Activated CD4-positive, alpha-beta T cell treated with anti-CD3 and anti-CD28 coated beads, Interleukin-2, Interleukin-6, amounts not matched to agents 100 ng/mL and 50 ng/mL, durations not matched to agents 16 hours and 8 hours (primary cell): ENCODE results near the gene ITPKA.

ENCODE experiments used
- DNase-seq: peaks from one replicate; pipeline ENCODE4 v3.0.0-alpha.2; 2020

Gene ITPKA

DNA sequence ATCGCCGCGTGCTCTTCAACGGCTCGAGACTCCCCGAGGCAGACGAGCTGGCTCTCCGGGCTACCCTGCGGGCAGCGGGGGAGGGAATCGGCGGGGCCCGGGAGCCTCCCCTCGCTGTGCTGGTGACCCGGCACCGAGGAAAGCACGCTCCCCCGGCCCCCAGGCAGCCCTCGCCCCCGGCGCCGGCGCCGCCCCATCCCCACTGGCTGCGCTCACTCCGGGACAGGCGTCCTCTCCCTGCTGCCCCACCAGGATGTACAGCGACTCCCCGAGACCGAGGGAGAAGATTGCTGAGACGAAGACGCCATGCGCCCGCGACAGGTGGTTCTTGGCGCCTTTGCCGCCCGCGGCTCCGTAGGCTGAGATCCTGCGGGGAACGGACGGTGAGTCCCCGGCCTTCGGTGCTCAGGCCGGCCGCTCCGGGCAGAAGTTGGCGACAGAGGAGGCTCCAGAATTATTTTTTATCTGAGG lies 18.3 kb downstream of the ITPKA start:
- no peak for DNase-seq

DNA sequence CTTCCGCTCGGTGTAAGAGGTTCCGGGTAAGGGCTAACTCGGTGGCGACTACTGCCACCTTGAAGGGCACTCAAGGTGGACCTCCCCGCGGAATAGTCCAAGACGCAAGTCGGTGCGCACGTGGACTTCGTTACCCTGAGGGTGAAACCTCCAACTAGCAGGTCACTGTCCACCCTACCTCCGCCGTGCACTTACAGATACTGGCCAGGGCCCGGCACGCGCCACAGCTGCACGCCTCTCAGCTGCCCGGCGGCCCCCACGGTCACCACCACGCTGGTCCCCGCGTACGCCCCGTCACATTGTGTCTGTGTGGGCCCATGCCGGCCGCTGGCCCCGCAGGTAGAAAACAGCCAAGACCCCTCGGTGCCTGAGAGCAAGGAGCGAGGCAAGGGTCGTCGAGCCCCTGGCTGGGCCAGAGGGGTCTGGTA lies 18.9 kb downstream of the ITPKA start:
- no peak for DNase-seq

DNA sequence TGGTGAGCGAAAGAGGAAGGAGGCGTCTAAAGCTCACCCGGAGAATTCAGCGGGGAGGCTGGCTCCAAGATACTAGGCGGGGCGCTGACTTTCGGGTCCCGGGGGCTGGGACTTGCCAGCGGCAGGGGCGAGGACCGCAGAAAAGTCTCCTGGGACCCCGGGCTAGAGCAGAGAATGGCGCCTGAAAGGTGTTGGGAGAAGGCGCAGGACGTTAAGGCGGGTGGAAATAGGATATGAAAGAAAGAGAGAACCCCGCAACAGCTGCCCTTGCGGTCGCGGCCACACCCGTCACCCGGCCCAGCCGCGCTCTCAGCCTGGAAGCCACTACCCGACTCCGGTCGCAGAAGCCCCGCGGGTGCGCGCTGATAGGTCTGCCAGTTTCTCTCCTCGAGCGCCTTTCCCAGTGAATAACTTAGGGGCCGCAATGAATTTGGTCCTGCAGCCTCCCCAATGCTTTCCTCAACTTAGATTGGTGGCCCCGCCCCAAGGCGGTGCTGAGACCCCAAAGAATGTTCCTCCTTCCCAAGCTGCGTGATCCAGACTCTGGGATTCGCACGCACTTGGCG lies 19.3 kb downstream of the ITPKA start:
- DNase-seq = no peak

DNA sequence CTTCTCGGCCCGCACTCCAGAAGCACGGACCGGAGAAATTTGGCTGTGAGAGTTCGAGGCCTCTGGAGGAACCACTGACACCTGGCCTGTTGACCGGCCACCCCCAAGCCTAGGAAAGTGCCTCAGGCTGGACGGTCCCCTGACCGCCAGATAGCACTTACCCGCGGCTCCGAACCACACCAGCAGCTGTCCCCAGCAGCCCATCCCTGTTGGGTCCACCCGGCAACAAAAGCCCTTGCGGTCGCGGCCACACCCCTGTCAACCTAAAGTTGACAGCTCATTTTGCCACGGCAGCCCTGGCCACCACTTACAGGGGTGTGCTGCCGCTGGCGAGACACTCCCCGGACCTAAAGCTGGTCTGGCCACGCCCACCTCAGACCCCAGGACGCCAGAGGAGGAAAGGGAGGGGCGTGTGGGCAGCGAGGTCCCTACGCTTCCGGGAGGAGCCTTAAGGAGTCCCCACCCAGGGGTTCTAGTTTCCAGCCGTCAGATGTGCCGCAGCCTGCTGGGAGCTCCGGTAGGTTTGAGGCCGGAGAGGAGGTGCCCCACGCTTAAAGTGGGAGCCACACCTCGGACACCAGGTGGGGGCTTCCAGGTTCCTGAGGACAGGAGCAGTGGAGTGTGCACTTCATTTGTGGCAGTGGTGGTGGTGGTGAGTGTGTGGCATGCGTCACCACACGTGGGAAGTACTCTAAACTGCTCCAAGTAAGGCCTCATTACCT lies 20.0 kb downstream of the ITPKA start, which contains the start of gene LTK:
LTK (minus strand) TSS at position 322 of the 722 bp plus-strand sequence; CDS start at position 204, 118 bp downstream.
- DNase-seq = no peak

DNA sequence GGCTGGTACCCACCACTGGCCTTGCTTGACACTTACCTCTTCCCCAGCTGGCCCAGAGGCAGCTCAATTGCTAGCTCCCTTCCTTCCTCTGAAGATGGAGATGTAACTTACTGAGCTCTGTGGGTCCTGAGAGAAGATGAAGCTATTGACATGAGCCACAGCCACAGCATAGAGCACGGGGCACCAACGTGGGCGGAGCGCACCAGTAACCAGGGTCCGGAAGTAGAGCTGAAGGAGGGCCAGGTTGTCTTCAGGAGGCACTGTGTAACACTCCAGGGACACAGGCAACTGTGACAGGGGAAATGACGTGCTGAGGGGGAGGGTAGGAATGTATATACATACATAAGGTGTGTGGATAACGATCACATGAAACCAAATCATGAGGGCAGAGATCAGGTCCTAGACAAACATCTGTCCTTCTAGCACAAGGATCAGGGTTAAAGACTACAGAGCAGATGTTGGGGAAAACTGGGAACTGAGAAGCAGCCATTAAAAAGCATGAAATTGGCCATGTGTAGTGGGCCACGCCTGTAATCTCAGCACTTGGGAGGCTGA lies 24.3 kb downstream of the ITPKA start:
- no peak for DNase-seq

DNA sequence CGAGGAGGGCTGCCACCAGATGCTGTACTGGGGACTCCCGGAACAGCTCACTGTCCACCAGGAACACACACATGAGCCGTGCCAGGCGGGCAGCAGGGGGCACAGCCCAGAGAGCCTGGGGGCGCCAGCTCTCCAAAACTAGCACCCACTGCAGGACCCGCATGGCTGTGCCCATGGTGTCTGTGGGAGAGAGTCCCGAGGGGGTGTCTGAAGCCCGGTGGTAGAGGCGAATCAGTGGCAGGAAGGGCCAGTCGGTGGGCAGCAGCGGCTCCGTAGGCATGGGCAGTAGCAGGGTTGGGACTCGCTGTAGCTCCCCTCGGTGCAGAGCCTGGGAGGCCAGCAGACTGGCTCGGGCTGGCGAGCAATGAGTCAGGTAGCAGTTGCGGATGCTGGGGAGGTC lies 27.0 kb downstream of the ITPKA start:
- no peak for DNase-seq

DNA sequence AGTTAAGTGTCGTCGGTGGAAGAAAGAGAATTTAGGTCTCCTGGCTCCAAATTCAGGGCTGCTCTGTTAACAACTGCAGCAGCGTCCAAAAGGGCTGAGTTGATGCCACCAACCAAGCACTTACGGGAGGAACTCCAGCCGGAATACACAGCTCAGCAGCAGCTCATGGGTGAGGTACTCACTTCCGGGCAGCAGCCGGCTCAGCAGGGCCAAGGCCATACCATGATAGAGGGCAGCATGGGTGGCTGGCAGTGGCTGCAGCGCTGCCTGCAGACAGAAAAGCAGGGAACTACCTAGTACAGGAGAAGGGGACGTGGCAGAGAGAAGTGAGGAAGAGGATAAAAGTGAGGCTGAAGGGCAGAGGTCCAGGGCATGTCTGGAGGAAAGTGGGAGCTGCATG lies 27.9 kb downstream of the ITPKA start:
- DNase-seq = no peak

DNA sequence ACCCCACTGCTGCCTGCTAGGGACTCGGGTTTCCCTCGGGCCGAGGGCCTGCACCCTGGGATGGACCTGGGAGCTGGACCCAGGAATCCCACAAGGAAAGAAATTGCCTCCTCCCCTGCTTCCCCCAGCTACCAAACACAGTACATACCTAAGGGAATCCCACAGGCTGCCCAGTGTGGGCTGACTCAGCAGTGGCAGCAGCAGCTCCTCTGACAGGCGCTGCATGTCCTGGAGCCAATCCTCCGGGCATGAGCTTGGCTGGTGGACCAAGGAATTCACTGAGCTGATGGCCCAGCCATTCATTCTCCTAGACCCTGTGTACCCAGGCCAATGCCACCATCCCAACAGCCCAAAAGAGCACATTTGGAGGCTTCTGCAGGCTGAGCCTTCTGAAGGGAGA lies 29.4 kb downstream of the ITPKA start:
- DNase-seq = no peak

DNA sequence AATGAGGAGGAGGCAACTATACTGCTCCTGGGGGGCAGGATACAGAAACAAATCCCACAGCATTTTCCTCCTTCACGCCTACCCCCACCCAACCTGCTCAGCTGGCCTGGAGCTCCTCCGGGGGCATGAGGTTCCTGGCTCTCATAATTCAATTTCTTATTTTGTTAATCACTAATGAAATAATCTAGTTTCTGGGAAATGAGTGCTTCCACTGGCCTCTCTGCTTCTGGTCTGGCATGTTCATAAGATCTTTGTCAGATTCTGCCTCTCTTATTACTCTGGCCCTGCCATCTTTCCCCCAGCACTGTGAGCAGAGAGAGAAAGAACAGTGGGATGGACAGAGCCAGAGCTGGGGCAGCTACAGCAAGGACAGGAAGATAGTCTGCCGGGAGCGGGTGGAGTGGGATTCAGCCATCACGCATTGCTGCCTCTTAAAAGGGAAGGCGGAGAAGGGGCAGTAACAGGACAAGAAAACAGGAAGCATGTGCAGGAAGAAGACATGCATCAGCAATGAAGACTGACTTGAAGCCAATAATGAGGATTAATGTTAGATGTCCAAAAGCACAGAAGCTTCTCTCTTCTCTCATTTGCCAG lies 36.8 kb downstream of the ITPKA start:
- no peak for DNase-seq

DNA sequence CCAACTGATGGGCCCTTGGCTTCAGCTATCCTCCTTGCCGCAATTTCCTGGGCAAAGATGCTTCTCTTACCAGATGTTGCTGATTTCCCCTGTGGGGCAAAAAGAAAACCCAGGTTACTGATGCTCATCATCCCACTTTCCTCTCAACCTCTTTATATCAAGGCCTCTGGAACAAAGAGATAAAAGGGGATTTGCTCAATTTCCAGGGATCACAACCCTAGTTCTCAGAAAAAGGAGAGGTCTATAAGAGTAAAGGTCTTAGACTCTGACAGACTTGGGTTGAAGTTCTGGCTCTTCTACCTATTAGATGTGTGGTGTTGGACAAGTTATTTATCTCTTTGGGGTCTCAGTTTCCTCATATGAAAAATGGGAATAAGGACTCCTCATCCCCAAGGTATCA lies 41.9 kb downstream of the ITPKA start:
- no peak for DNase-seq

DNA sequence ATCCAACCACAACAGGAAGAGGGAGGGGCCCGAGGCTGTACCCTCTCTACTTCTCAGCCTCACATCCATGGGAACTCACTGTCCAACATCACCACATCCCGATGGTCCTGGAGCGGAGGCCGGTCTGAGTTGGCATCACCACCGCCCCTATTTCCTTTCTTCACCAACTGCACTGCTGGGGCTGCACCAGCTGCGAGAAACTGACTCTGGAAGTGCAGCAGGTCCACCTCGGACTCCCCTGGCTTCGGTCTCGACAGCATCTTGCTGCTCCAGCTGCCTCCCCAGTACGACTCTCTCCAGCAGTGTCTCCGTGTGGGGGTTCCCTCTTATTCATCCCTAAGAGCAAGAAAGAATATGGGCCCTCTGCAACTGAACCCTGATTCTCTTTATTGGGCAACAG lies 43.2 kb downstream of the ITPKA start:
- DNase-seq = no peak

DNA sequence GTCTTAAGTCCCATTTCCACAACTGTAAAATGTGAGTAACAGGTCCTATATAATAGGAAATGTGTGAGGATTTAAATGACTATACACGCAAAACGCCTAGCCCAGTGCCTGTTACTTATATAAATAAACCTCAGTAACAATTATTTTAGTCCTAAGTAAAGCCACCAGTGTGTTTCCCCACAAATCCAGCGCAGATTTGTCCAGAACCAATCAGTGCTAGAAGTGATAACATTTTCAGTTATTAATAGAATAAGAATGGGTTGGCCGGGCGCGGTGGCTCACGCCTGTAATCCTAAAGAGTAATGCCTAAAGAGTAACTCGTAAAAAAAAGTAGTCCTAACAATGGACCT lies 49.8 kb downstream of the ITPKA start:
- no peak for DNase-seq

DNA sequence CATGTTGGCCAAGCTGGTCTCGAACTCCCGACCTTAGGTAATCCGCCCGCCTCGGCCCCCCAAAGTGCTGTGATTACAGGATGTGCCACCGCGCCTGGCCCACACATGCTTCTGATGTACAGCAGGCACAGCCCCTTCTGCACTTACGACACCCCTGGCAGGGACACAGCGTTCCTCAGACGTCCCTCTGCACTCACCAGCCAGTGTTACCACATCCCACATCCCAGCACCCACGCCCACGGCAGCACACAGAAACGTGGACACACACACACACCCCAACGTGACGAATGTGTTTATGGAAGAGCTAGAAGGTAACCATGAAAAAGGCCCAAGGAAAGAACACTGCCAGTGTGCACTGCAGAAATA lies 51.0 kb downstream of the ITPKA start:
- no peak for DNase-seq

DNA sequence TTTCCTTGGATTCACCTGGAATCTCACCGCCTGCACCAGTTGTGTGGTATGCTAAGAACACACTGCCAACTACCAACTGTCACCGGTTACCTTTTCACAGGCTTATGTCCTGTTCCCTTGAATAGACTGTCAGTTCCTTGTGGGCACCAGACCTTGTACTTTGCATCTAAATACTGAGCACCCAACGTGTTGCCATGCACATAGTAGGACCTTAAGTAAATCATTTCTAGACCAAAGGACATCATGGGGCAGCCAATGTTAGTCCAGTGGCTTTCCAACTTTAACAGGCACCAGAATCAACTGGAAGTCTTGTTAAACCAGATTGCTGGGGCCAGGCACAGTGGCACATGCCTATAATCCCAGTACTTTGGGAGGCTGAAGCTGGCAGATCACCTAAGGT lies 51.5 kb downstream of the ITPKA start:
- no peak for DNase-seq

DNA sequence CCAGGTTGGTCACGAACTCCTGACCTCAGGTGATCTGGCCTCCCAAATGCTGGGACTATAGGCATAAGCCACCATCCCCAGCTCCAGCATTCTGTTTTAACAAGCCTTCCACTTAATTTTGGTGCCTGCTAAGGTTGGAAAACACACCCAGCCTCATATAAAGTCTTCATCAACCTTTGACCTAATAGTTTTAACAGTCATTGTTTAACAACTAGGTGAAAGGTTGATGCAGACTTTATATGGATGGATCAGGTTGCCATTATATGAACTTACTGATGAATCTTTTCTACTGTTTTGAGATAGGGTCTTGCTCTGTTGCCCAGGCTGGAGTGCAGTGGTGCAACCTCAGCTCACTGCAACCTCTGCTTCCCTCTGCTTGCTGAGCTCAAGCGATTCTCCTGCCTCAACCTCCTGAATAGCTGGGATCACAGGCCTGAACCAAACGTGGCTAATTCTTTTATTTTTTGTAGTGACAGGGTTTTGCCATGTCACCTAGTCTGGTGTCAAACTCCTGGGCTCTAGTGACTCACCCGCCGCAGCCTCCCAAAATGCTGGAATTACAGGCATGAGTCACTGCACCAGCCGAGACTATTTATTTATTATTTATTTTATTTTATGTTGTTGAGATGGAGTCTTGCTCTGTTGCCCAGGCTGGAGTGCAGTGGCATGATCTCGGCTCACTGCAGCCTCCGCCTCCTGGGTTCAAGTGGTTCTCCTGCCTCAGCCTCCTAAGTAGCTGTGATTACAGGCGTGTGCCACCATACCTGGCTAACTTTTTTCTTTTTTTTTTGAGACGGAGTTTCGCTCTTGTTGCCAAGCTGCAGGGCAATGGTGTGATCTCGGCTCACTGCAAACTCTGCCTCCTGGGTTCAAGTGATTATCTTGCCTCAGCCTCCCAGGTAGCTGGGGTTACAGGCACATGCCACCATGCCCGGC lies 53.4 kb downstream of the ITPKA start:
- DNase-seq = no peak

DNA sequence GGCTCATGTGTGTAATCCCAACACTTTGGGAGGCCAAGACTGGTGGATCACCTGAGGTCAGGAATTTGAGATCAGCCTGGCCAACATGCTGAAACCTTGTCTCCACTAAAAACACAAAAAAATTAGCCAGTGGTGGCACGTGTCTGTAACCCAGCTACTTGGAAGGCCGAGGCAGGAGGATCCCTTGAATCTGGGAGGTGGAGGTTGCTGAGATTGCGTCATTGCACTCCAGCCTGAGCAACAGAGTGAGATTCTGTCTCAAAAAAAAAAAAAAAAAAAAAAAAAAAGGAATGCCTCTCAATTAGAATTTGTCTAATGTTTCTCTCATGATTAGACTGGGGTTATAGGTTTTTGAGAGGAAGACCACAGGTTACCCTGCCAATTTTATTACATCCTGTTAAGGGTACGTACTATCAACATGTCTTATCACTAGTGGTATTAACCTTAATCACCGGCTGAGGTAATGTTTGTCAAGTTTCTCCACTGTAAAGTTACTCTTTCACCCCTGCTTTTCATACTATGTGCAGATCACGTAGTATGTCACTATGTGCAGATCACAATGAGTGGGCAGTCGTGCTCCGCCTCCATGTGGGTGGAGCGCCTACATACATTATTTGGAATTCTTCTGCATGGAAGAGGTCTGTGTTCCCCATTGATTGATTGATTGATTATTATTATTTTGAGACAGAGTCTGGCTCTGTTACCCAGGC lies 56.5 kb downstream of the ITPKA start:
- no peak for DNase-seq
